Caco-2 (cell line): ENCODE results near the gene LUC7L3. TPM values are rescaled to one million over a fixed set of nuclear protein-coding genes. Genes with fewer than 3 reads are reported as not detected.

Experiments used
- BruUV-seq: library from RNA; stranded (reverse); fragments of 400-500 nt; replicated peaks from 2 replicates; lab custom pipeline; 2021; lab: Mats Ljungman, UMichigan
- CTCF ChIA-PET: fragments of 300-600 bp; sonication (Branson Sonifier 250); formaldehyde crosslinking; loops from one replicate; lab custom pipeline; 2022; ENCODE audit warnings: antibody characterized with exemption; lab: Charles Lee
- POLR2A ChIA-PET: fragments of 300-600 bp; sonication (Branson Sonifier 250); formaldehyde crosslinking; loops from one replicate; lab custom pipeline; 2022; ENCODE audit warnings: antibody characterized with exemption; lab: Charles Lee
- DNase-seq, 2 experiments: peaks; one replicate each; pipeline versions ENCODE4 v3.0.0 to v3.0.0-alpha.2; 2020 to 2022
- H3K27me3 ChIP-seq: replicated peaks from 2 replicates; pipeline ENCODE4 v1.6.0; 2011; ENCODE audit warnings: low read length; ENCODE audit not compliant: control insufficient read depth, insufficient read depth
- H3K36me3 ChIP-seq: 2 replicates; pipeline ENCODE4 v1.5.1; 2011; ENCODE audit warnings: low read length; ENCODE audit not compliant: control insufficient read depth, insufficient read depth
- H3K4me1 ChIP-seq: fragments of 250-450 bp; sonication (Bioruptor Pico); 2 replicates; pipeline ENCODE4 v1.5.1; 2020; ENCODE audit warnings: mild to moderate bottlenecking
- H3K4me3 ChIP-seq: 2 replicates; pipeline ENCODE4 v1.5.1; 2011; ENCODE audit warnings: low read depth, mild to moderate bottlenecking, control low read depth, low read length
- H3K9me3 ChIP-seq: fragments of 250-450 bp; sonication (Bioruptor Pico); 2 replicates; pipeline ENCODE4 v1.5.1; 2020; ENCODE audit warnings: mild to moderate bottlenecking, moderate library complexity
- H3K27ac Mint-ChIP-seq: one replicate; pipeline ENCODE4 v1.8.0; 2022; ENCODE audit warnings: mixed read lengths; ENCODE audit not compliant: unreplicated experiment
- H3K27me3 Mint-ChIP-seq: one replicate; pipeline ENCODE4 v1.8.0; 2022; ENCODE audit warnings: mixed read lengths; ENCODE audit not compliant: insufficient read depth, unreplicated experiment
- H3K36me3 Mint-ChIP-seq: one replicate; pipeline ENCODE4 v1.8.0; 2022; ENCODE audit warnings: mild to moderate bottlenecking, mixed read lengths; ENCODE audit not compliant: insufficient read depth, unreplicated experiment
- H3K4me1 Mint-ChIP-seq: one replicate; pipeline ENCODE4 v1.8.0; 2022; ENCODE audit warnings: low read depth, mixed read lengths; ENCODE audit not compliant: unreplicated experiment
- H3K4me3 Mint-ChIP-seq: one replicate; pipeline ENCODE4 v1.8.0; 2022; ENCODE audit warnings: mild to moderate bottlenecking, moderate library complexity, mixed read lengths; ENCODE audit not compliant: unreplicated experiment
- H3K9me3 Mint-ChIP-seq: one replicate; pipeline ENCODE4 v1.8.0; 2022; ENCODE audit warnings: mixed read lengths; ENCODE audit not compliant: unreplicated experiment
- CTCF ChIP-seq, 2 experiments: fragments of 200-600 bp in 1 of 2; IDR thresholded peaks; 1 replicate in 1 of 2; 2 replicates in 1 of 2; pipeline versions ENCODE4 v1.5.1 to v1.8.0; 2011 to 2022; ENCODE audit warnings: antibody characterized with exemption in 1 of 2, control low read depth in 1 of 2, inconsistent platforms in 1 of 2, low read depth in 1 of 2, low read length in 1 of 2, mild to moderate bottlenecking in 1 of 2, moderate library complexity in 1 of 2; ENCODE audit not compliant: insufficient read depth in 1 of 2, severe bottlenecking in 1 of 2, unreplicated experiment in 1 of 2
- intact Hi-C: fragments of 100-400 bp; cut with micrococcal nuclease; formaldehyde crosslinking; loops from one replicate; pipeline ENCODE4 v1.10.0; 2022; ENCODE audit not compliant: unreplicated experiment
- total RNA-seq: library from RNA; stranded (reverse); gene quantifications from 2 replicates; pipeline ENCODE4 v1.2.3, GENCODE V29; 2022

The LUC7L3 gene
- total RNA-seq, 1 experiment from 2014 or later, result 287 TPM

- TF ChIP-seq CTCF (IDR thresholded peaks at IDR 0.05; ENCODE audit: insufficient read depth in 1 of 2, low read depth in 1 of 2, low read length in 1 of 2, severe bottlenecking in 1 of 2, unreplicated experiment in 1 of 2), result no peak
- ChIA-PET POLR2A (interaction anchor here (0.7 to 1.1 kb wide), 3 partner anchors 48 to 231 kb away, joined by 4 to 8 read pairs (median 5); partner anchors contain the start of genes LUC7L3 and TOB1), CTCF (interaction anchor here (0.6 to 2.5 kb wide), 4 partner anchors 16 to 258 kb away, joined by 3 to 12 read pairs (median 4); no protein-coding TSS in a partner anchor)
- intact Hi-C loops, result no loop called here
- Histone ChIP-seq H3K4me3 (peak within 1 kb of the TSS; percentile 29), H3K9me3 (no peaks in the 10 kb centered on the region), H3K36me3 (no peaks in the 10 kb centered on the region), H3K4me1 (peaks cover 67% of the 10 kb centered on the region), H3K27me3 (no peaks in the 10 kb centered on the region)
- Mint-ChIP-seq H3K36me3 (no peaks in the 10 kb centered on the region), H3K9me3 (no peaks in the 10 kb centered on the region), H3K27ac (peak within 1 kb of the TSS; percentile 81), H3K27me3 (no peaks in the 10 kb centered on the region), H3K4me1 (peaks cover 62% of the 10 kb centered on the region), H3K4me3 (peak within 1 kb of the TSS; percentile 51)
- peak in 1 of 2 experiments; percentile 74 for DNase-seq
- no TSS peak for BruUV-seq
Observed at GRCh38 chr17:50767446-50767845, 48.0 kb downstream of the LUC7L3 start, which contains the start of gene ANKRD40CL. TSS of gene ANKRD40CL (minus strand) at chr17:50767518. CDS start at chr17:50766913, 605 bp downstream.

GRCh38 chr17:50768346-50768761 lies 49.0 kb downstream of the LUC7L3 start:
- BruUV-seq, result no TSS peak
- H3K4me3 ChIP-seq, result no peak overlapping the region
- DNase-seq, result peak; percentile 98 to 99
- no peaks in the 10 kb centered on the region for H3K36me3 ChIP-seq
- no peaks in the 10 kb centered on the region for H3K27me3 Mint-ChIP-seq
- H3K36me3 Mint-ChIP-seq, result no peaks in the 10 kb centered on the region
- TF ChIP-seq CTCF (IDR thresholded peaks at IDR 0.05; ENCODE audit: insufficient read depth in 1 of 2, low read depth in 1 of 2, low read length in 1 of 2, severe bottlenecking in 1 of 2, unreplicated experiment in 1 of 2), result peak in 1 of 2 experiments; percentile 1
- ChIA-PET POLR2A (interaction anchor here (0.5 to 1.1 kb wide), 8 partner anchors 12 to 136 kb away, joined by 3 to 6 read pairs (median 4); partner anchors contain the start of genes LUC7L3 and TOB1), CTCF (interaction anchor here (0.7 to 2.5 kb wide), 2 partner anchors 15 to 201 kb away, joined by 3 to 12 read pairs; no protein-coding TSS in a partner anchor)
- intact Hi-C loops, result loop anchor here (1.0 kb wide), 2 partner anchors 11 to 15 kb away; no protein-coding TSS in a partner anchor
- peaks cover 57% of the 10 kb centered on the region for H3K4me1 Mint-ChIP-seq
- peaks cover 59% of the 10 kb centered on the region for H3K4me1 ChIP-seq
- H3K27me3 ChIP-seq, result no peaks in the 10 kb centered on the region
- no peaks in the 10 kb centered on the region for H3K9me3 Mint-ChIP-seq
- H3K27ac Mint-ChIP-seq, result peak overlapping the region; percentile 10
- H3K4me3 Mint-ChIP-seq, result peak overlapping the region; percentile 50
- H3K9me3 ChIP-seq, result no peaks in the 10 kb centered on the region

GRCh38 chr17:50769884-50770283 lies 50.5 kb downstream of the LUC7L3 start:
- Histone ChIP-seq H3K36me3 (no peaks in the 10 kb centered on the region), H3K4me1 (peaks cover 43% of the 10 kb centered on the region), H3K4me3 (no peak overlapping the region), H3K27me3 (no peaks in the 10 kb centered on the region), H3K9me3 (no peaks in the 10 kb centered on the region)
- Mint-ChIP-seq H3K27me3 (no peaks in the 10 kb centered on the region), H3K4me1 (peaks cover 45% of the 10 kb centered on the region), H3K36me3 (no peaks in the 10 kb centered on the region), H3K4me3 (no peak overlapping the region), H3K9me3 (no peaks in the 10 kb centered on the region), H3K27ac (peak overlapping the region; percentile 2)
- CTCF ChIA-PET, result interaction anchor here (0.6 to 2.5 kb wide), 2 partner anchors 13 to 82 kb away, joined by 3 to 12 read pairs; no protein-coding TSS in a partner anchor
- BruUV-seq, result no TSS peak
- peak in 1 of 2 experiments; percentile 38 for DNase-seq
- TF ChIP-seq CTCF (IDR thresholded peaks at IDR 0.05; ENCODE audit: insufficient read depth in 1 of 2, low read depth in 1 of 2, low read length in 1 of 2, severe bottlenecking in 1 of 2, unreplicated experiment in 1 of 2), result no peak
- POLR2A ChIA-PET, result interaction anchor here (0.6 kb wide), 1 partner anchor 96 kb away, joined by 6 read pairs; the partner anchor contains the start of gene TOB1
- intact Hi-C loops, result no loop called here
